Activated CD8-positive, alpha-beta T cell treated with anti-CD3 and anti-CD28 coated beads for 36 hours (primary cell): ENCODE measurements around the gene UGDH. TPM values are rescaled to one million over a fixed set of nuclear protein-coding genes. Genes with fewer than 3 reads are reported as not detected.

Source experiments
- ATAC-seq: fragments of 200-7000 bp; cut with Tn5 transposase; one replicate; pipeline ENCODE4 v1.10.0; 2021; ENCODE audit warnings: mild to moderate bottlenecking, moderate library complexity
- CTCF ChIA-PET: fragments of 350-600 bp; sonication (Branson Sonifier 250); formaldehyde crosslinking; loops from one replicate; lab custom pipeline; 2021; ENCODE audit warnings: antibody characterized with exemption; lab: Charles Lee
- POLR2A ChIA-PET: fragments of 350-600 bp; sonication (Branson Sonifier 250); formaldehyde crosslinking; loops from one replicate; lab custom pipeline; 2021; ENCODE audit warnings: antibody characterized with exemption; lab: Charles Lee
- DNase-seq: peaks from one replicate; pipeline ENCODE4 v3.0.0-alpha.2; 2020
- H3K27ac Mint-ChIP-seq: one replicate; pipeline ENCODE4 v1.8.0; 2021; ENCODE audit warnings: mild to moderate bottlenecking, mixed read lengths
- H3K27me3 Mint-ChIP-seq: one replicate; pipeline ENCODE4 v1.8.0; 2021; ENCODE audit warnings: mixed read lengths
- H3K36me3 Mint-ChIP-seq: one replicate; pipeline ENCODE4 v1.8.0; 2021; ENCODE audit warnings: low read depth, mixed read lengths
- H3K4me1 Mint-ChIP-seq: one replicate; pipeline ENCODE4 v1.8.0; 2021; ENCODE audit warnings: low read depth, mixed read lengths
- H3K4me3 Mint-ChIP-seq: one replicate; pipeline ENCODE4 v1.8.0; 2021; ENCODE audit warnings: mild to moderate bottlenecking, moderate library complexity, mixed read lengths
- H3K9me3 Mint-ChIP-seq: one replicate; pipeline ENCODE4 v1.8.0; 2021; ENCODE audit warnings: mixed read lengths
- intact Hi-C: fragments of 100-400 bp; cut with micrococcal nuclease; formaldehyde crosslinking; loops from one replicate; pipeline ENCODE4 v1.10.0; 2022
- total RNA-seq, 2 experiments: library from RNA; stranded (reverse); gene quantifications; one replicate each; pipeline ENCODE4 v1.2.3, GENCODE V29; 2021
- TF ChIP-seq, protein P1 (sequence below): fragments of 200-600 bp; IDR thresholded peaks from one replicate; pipeline ENCODE4 v1.8.0; 2022; ENCODE audit warnings: antibody characterized with exemption, mild to moderate bottlenecking

UGDH gene
- total RNA-seq, 2 experiments from 2014 or later, result 14.6 to 16.7 TPM

DNA sequence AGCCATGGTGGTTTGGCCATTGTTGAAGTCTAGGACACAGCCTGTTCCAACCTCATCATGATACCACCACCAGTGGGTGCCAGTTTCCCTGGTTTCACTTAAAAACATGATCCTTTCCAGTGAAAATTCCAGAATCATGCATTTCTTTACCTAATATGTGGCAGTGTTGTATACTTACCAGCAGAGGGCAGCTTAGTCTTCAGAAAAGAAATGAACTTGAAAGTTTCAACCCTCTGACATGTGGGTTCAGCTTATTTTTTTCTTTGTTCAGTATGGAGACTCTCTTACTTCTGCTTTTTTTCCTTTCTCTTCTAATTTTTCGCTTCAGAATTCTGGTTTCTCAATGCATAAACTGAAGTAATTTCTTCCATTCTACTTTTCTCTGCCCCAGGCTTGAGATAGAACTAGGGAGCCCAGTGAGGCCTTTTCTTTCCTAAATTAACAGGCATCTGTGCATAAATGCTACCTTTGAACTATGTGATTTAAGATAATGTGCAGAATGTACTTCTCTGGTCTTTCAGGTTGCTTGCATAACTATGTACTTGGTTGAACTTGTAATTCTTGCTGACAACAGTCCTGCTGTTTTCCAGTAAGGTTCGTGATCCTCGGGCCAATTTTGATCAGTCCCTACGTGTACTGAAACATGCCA lies 57.7 kb downstream of the UGDH start:
- Mint-ChIP-seq H3K36me3 (peaks cover 42% of the 10 kb centered on the region), H3K27ac (peak overlapping the region; percentile 60)
- CTCF ChIA-PET, result interaction anchor here (0.6 to 2.8 kb wide), 48 partner anchors 8 to 506 kb away, joined by 3 to 31 read pairs (median 4); partner anchors contain the start of genes LIAS, RPL9, SMIM14 and UBE2K

DNA sequence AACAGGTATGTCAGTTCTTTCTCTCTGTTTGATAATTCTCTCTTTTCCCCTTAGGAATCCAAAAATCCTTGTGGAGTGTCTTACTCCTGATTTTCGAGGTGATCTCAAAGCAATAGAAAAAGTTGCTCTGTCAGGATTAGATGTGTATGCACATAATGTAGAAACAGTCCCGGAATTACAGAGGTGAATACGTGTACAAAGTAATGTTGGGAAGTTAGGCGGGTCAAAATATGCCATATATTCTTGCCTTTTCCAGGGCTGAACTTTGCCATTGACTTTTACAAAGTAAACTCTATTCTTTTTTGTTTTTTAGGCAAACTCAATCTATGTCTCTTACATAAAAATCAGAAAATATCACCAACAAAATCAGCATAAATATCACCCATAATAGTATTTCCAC lies 59.8 kb downstream of the UGDH start:
- Mint-ChIP-seq H3K4me1 (peaks cover 12% of the 10 kb centered on the region), H3K27ac (no peak overlapping the region), H3K9me3 (no peaks in the 10 kb centered on the region), H3K27me3 (no peaks in the 10 kb centered on the region), H3K4me3 (no peak overlapping the region), H3K36me3 (peaks cover 42% of the 10 kb centered on the region)
- TF ChIP-seq, protein P1, sequence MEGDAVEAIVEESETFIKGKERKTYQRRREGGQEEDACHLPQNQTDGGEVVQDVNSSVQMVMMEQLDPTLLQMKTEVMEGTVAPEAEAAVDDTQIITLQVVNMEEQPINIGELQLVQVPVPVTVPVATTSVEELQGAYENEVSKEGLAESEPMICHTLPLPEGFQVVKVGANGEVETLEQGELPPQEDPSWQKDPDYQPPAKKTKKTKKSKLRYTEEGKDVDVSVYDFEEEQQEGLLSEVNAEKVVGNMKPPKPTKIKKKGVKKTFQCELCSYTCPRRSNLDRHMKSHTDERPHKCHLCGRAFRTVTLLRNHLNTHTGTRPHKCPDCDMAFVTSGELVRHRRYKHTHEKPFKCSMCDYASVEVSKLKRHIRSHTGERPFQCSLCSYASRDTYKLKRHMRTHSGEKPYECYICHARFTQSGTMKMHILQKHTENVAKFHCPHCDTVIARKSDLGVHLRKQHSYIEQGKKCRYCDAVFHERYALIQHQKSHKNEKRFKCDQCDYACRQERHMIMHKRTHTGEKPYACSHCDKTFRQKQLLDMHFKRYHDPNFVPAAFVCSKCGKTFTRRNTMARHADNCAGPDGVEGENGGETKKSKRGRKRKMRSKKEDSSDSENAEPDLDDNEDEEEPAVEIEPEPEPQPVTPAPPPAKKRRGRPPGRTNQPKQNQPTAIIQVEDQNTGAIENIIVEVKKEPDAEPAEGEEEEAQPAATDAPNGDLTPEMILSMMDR, result no peak
- ATAC-seq, result no peak
- ChIA-PET POLR2A (no interaction called here), CTCF (no interaction called here)
- DNase-seq, result no peak
- intact Hi-C loops, result loop anchor here (10.0 kb wide), 1 partner anchor 507 kb away; the partner anchor contains the start of gene PDS5A

More for the DNA sequence above, 57.7 kb downstream of the UGDH start:
- peak; percentile 16 for DNase-seq
- TF ChIP-seq, protein P1, result peak; percentile 94
- peak; percentile 79 for ATAC-seq
- peaks cover 8% of the 10 kb centered on the region for H3K4me1 Mint-ChIP-seq
- no peaks in the 10 kb centered on the region for H3K9me3 Mint-ChIP-seq
- intact Hi-C loops, result loop anchor here (10.0 kb wide), 1 partner anchor 505 kb away; the partner anchor contains the start of gene PDS5A
- no peaks in the 10 kb centered on the region for H3K27me3 Mint-ChIP-seq
- H3K4me3 Mint-ChIP-seq, result no peak overlapping the region
- POLR2A ChIA-PET, result interaction anchor here (1.0 to 2.1 kb wide), 4 partner anchors 10 to 27 kb away, joined by 3 to 8 read pairs (median 4); partner anchors contain the start of genes LIAS and RPL9

DNA sequence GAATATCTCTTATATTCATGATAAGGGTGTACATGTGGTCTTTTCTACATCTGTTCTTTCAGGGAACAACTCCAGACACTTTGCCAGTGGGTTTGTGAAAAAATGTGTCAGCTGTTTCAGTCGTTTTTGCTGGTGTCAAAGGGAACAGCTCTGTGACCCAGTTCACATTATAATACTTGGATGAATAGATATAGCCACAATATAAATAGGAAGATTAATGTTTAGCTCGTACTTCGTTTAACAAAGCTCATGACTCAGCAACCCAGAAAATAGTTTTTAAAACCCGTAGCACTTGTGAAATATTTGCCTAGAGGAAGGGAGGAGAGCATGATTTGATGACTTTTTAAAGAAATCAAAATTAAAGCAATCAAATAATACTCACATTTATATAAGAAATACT lies 60.5 kb downstream of the UGDH start:
- no peak for ATAC-seq
- H3K4me3 Mint-ChIP-seq, result no peak overlapping the region
- TF ChIP-seq, protein P1, result no peak
- peaks cover 38% of the 10 kb centered on the region for H3K36me3 Mint-ChIP-seq
- no peak for DNase-seq
- CTCF ChIA-PET, result no interaction called here
- intact Hi-C loops, result loop anchor here (10.0 kb wide), 1 partner anchor 508 kb away; the partner anchor contains the start of gene PDS5A
- H3K9me3 Mint-ChIP-seq, result no peaks in the 10 kb centered on the region
- POLR2A ChIA-PET, result interaction anchor here (0.6 to 1.9 kb wide), 2 partner anchors 33 to 172 kb away, joined by 3 to 4 read pairs; partner anchors contain the start of gene SMIM14
- H3K27ac Mint-ChIP-seq, result no peak overlapping the region
- peaks cover 12% of the 10 kb centered on the region for H3K4me1 Mint-ChIP-seq
- H3K27me3 Mint-ChIP-seq, result no peaks in the 10 kb centered on the region

DNA sequence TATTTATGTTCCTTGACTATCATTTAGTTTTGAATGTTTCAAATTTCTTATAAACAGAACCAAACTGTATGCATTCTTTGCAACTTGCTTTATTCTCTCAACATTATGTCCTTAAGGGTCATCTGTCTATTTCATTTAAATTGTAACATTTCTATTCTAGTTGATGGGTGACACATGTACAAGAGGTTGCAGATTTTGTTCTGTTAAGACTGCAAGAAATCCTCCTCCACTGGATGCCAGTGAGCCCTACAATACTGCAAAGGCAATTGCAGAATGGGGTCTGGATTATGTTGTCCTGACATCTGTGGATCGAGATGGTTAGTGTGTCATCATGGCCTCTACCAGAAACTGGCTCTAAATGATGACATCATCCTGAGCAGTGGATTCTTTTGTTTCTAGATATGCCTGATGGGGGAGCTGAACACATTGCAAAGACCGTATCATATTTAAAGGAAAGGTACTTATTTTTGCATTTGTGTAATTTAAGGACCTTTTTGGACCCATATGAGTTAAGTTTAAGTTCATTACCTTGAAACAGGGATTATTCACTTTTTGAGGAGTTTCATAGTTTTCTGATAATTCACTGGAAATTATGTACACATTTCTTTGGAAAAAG lies 62.2 kb downstream of the UGDH start:
- peak; percentile 85 for ATAC-seq
- H3K27ac Mint-ChIP-seq, result peak overlapping the region; percentile 21
- peaks cover 23% of the 10 kb centered on the region for H3K4me1 Mint-ChIP-seq
- ChIA-PET POLR2A (interaction anchor here (1.9 kb wide), 1 partner anchor 174 kb away, joined by 4 read pairs; the partner anchor contains the start of gene SMIM14), CTCF (no interaction called here)
- no peak for DNase-seq
- H3K27me3 Mint-ChIP-seq, result no peaks in the 10 kb centered on the region
- no peaks in the 10 kb centered on the region for H3K9me3 Mint-ChIP-seq
- TF ChIP-seq, protein P1, result peak; percentile 25
- intact Hi-C loops, result loop anchor here (10.0 kb wide), 1 partner anchor 510 kb away; the partner anchor contains the start of gene PDS5A
- peaks cover 40% of the 10 kb centered on the region for H3K36me3 Mint-ChIP-seq
- no peak overlapping the region for H3K4me3 Mint-ChIP-seq
